Measurements from ENCODE around the gene CBFA2T3.

The CBFA2T3 gene

DNA sequence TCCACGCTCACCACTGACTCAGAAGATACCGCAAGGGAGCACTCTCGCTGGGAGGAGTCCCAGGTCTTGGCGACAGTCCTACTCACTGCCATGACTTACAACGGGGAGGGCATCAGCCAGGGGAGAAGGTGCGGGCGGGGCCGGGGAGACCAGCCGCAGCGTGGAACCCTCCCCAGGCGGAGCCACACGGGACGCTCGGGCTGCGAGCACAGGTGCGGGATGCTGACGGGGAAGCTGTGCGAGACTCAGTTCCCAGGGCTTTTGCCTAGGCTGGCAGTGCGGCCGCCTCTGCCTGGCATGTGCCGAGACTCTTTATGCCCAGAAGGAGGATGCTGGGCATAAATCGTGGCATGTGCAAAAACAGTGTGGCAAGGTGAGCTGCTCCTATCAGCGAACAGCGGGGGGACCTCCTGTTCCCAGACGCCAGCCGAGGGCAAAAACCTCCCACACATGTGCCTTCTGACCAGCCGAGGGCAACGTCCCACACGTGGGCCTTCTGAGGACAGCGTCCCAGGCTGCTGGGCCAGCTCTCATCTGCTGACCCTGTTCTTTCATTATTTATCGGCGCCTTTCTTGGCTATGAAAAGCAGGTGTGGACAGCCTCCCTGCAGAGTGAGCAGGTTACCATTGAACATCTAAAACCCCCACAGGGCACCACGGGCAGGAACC is 126.3 kb downstream of the CBFA2T3 start (continued):
- TF ChIP-seq ZNF324 (tag by site-specific recombination; IDR thresholded peaks at IDR 0.05) (no peak), ZNF335 (tag by site-specific recombination; conservative IDR thresholded peaks at IDR 0.05) (no peak)

DNA sequence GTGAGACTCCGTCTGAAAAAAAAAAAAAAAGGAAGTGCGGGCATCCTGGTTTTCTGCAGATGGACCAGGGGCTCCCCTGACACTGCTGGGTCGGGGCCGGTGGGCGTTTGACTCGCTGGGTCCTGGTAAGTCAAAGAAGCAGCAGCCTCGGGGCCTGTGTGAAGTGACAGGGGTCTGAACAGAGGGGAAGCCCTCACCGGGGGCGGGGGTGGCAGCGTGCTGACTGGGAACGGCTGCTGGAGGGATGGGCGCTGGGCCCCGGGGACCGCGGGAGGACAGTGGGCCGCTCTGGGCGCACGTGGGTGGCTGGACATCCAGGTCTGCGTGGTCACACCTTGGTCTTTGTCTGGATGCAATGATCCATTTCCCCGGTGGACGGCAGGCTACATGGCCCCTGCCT is 128.4 kb downstream of the CBFA2T3 start:
- no peak overlapping the region for H3K27ac ChIP-seq (ENCODE audit: extremely low read depth, low read depth, low read length)
- TF ChIP-seq ZNF214 (tag by site-specific recombination; IDR thresholded peaks at IDR 0.05; ENCODE audit: borderline replicate concordance) (no peak), SETDB1 (IDR thresholded peaks at IDR 0.05; ENCODE audit: insufficient read length, low read length) (no peak), KLF1 (tag by site-specific recombination; IDR thresholded peaks at IDR 0.05) (no peak), ZNF140 (tag by site-specific recombination; IDR thresholded peaks at IDR 0.05) (no peak), ZFP3 (tag by site-specific recombination; IDR thresholded peaks at IDR 0.05; ENCODE audit: low read depth) (no peak), GLI4 (tag by site-specific recombination; IDR thresholded peaks at IDR 0.05) (no peak), ZNF433 (tag by site-specific recombination; IDR thresholded peaks at IDR 0.05; ENCODE audit: low read depth) (no peak), ZNF658 (tag by site-specific recombination; IDR thresholded peaks at IDR 0.05) (no peak), ZNF221 (tag by site-specific recombination; IDR thresholded peaks at IDR 0.05; ENCODE audit: borderline replicate concordance) (no peak), ZNF426 (tag by site-specific recombination; IDR thresholded peaks at IDR 0.05) (no peak), ZNF792 (tag by site-specific recombination; IDR thresholded peaks at IDR 0.05) (no peak)
- TF ChIP-seq, protein P1, sequence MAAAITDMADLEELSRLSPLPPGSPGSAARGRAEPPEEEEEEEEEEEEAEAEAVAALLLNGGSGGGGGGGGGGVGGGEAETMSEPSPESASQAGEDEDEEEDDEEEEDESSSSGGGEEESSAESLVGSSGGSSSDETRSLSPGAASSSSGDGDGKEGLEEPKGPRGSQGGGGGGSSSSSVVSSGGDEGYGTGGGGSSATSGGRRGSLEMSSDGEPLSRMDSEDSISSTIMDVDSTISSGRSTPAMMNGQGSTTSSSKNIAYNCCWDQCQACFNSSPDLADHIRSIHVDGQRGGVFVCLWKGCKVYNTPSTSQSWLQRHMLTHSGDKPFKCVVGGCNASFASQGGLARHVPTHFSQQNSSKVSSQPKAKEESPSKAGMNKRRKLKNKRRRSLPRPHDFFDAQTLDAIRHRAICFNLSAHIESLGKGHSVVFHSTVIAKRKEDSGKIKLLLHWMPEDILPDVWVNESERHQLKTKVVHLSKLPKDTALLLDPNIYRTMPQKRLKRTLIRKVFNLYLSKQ (tag by site-specific recombination; IDR thresholded peaks at IDR 0.05; ENCODE audit: borderline replicate concordance) = no peak
- TF ChIP-seq, protein P2, sequence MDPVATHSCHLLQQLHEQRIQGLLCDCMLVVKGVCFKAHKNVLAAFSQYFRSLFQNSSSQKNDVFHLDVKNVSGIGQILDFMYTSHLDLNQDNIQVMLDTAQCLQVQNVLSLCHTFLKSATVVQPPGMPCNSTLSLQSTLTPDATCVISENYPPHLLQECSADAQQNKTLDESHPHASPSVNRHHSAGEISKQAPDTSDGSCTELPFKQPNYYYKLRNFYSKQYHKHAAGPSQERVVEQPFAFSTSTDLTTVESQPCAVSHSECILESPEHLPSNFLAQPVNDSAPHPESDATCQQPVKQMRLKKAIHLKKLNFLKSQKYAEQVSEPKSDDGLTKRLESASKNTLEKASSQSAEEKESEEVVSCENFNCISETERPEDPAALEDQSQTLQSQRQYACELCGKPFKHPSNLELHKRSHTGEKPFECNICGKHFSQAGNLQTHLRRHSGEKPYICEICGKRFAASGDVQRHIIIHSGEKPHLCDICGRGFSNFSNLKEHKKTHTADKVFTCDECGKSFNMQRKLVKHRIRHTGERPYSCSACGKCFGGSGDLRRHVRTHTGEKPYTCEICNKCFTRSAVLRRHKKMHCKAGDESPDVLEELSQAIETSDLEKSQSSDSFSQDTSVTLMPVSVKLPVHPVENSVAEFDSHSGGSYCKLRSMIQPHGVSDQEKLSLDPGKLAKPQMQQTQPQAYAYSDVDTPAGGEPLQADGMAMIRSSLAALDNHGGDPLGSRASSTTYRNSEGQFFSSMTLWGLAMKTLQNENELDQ (tag by site-specific recombination; IDR thresholded peaks at IDR 0.05; ENCODE audit: low read depth) = no peak
- TF ChIP-seq, protein P3, sequence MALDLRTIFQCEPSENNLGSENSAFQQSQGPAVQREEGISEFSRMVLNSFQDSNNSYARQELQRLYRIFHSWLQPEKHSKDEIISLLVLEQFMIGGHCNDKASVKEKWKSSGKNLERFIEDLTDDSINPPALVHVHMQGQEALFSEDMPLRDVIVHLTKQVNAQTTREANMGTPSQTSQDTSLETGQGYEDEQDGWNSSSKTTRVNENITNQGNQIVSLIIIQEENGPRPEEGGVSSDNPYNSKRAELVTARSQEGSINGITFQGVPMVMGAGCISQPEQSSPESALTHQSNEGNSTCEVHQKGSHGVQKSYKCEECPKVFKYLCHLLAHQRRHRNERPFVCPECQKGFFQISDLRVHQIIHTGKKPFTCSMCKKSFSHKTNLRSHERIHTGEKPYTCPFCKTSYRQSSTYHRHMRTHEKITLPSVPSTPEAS (tag by site-specific recombination; IDR thresholded peaks at IDR 0.05) = no peak
- TF ChIP-seq, protein P4, sequence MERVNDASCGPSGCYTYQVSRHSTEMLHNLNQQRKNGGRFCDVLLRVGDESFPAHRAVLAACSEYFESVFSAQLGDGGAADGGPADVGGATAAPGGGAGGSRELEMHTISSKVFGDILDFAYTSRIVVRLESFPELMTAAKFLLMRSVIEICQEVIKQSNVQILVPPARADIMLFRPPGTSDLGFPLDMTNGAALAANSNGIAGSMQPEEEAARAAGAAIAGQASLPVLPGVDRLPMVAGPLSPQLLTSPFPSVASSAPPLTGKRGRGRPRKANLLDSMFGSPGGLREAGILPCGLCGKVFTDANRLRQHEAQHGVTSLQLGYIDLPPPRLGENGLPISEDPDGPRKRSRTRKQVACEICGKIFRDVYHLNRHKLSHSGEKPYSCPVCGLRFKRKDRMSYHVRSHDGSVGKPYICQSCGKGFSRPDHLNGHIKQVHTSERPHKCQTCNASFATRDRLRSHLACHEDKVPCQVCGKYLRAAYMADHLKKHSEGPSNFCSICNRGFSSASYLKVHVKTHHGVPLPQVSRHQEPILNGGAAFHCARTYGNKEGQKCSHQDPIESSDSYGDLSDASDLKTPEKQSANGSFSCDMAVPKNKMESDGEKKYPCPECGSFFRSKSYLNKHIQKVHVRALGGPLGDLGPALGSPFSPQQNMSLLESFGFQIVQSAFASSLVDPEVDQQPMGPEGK (tag by site-specific recombination; IDR thresholded peaks at IDR 0.05) = no peak
- H3K9me3 ChIP-seq (ENCODE audit: control insufficient read depth, insufficient read depth, low read depth, low read length) = no peaks in the 10 kb centered on the region
- POLR2A ChIA-PET = no interaction called here
- no peak overlapping the region for H3K4me3 ChIP-seq (ENCODE audit: low read depth, low read length)
- H3K4me1 ChIP-seq (ENCODE audit: control insufficient read depth, insufficient read depth, low read length) = no peaks in the 10 kb centered on the region
- no peaks in the 10 kb centered on the region for H3K36me3 ChIP-seq (ENCODE audit: control insufficient read depth in 2 of 2, insufficient read depth in 1 of 2, low read length in 2 of 2)
- CTCF ChIA-PET = interaction anchor here (0.6 to 0.8 kb wide), 2 partner anchors 112 to 289 kb away, joined by 3 to 4 read pairs; no protein-coding TSS in a partner anchor

Measured in HEK293 (cell line).